Osteocyte (in vitro differentiated cells): ENCODE results near the gene SMIM30. TPM values are rescaled to one million over a fixed set of nuclear protein-coding genes. Genes with fewer than 3 reads are reported as not detected.

Experiments
- DNase-seq: peaks from one replicate; pipeline ENCODE4 v3.0.0; 2021; ENCODE audit warnings: mixed read lengths; ENCODE audit not compliant: unreplicated experiment; ENCODE audit errors: extremely low spot score
- H3K27ac Mint-ChIP-seq: one replicate; pipeline ENCODE4 v1.8.0; 2021; ENCODE audit warnings: mild to moderate bottlenecking, mixed read lengths; ENCODE audit not compliant: unreplicated experiment
- H3K27me3 Mint-ChIP-seq: one replicate; pipeline ENCODE4 v1.8.0; 2021; ENCODE audit warnings: mixed read lengths; ENCODE audit not compliant: unreplicated experiment
- H3K36me3 Mint-ChIP-seq: one replicate; pipeline ENCODE4 v1.8.0; 2021; ENCODE audit warnings: mixed read lengths; ENCODE audit not compliant: unreplicated experiment
- H3K4me1 Mint-ChIP-seq: one replicate; pipeline ENCODE4 v1.8.0; 2021; ENCODE audit warnings: mixed read lengths; ENCODE audit not compliant: unreplicated experiment
- H3K4me3 Mint-ChIP-seq: one replicate; pipeline ENCODE4 v1.8.0; 2021; ENCODE audit warnings: mild to moderate bottlenecking, moderate library complexity, mixed read lengths; ENCODE audit not compliant: unreplicated experiment
- H3K9me3 Mint-ChIP-seq: one replicate; pipeline ENCODE4 v1.8.0; 2021; ENCODE audit warnings: mixed read lengths; ENCODE audit not compliant: unreplicated experiment
- total RNA-seq: library from RNA; stranded (reverse); gene quantifications from 2 replicates; pipeline ENCODE4 v1.2.1, GENCODE V29; 2021
- TF ChIP-seq, protein P1 (sequence below): fragments of 200-600 bp; sonication (generic); IDR thresholded peaks from 2 replicates; pipeline ENCODE4 v1.5.0; 2021; ENCODE audit warnings: antibody characterized with exemption, mild to moderate bottlenecking, moderate library complexity

SMIM30 gene
- total RNA-seq, 1 donor from 2014 or later, result 43.9 TPM

GRCh38 chr7:113092762-113093161 is 25.6 kb downstream of the SMIM30 start:
- Mint-ChIP-seq H3K27ac (no peak overlapping the region), H3K4me1 (no peaks in the 10 kb centered on the region), H3K27me3 (peaks cover 46% of the 10 kb centered on the region), H3K36me3 (no peaks in the 10 kb centered on the region), H3K4me3 (no peak overlapping the region), H3K9me3 (no peaks in the 10 kb centered on the region)
- TF ChIP-seq, protein P1, sequence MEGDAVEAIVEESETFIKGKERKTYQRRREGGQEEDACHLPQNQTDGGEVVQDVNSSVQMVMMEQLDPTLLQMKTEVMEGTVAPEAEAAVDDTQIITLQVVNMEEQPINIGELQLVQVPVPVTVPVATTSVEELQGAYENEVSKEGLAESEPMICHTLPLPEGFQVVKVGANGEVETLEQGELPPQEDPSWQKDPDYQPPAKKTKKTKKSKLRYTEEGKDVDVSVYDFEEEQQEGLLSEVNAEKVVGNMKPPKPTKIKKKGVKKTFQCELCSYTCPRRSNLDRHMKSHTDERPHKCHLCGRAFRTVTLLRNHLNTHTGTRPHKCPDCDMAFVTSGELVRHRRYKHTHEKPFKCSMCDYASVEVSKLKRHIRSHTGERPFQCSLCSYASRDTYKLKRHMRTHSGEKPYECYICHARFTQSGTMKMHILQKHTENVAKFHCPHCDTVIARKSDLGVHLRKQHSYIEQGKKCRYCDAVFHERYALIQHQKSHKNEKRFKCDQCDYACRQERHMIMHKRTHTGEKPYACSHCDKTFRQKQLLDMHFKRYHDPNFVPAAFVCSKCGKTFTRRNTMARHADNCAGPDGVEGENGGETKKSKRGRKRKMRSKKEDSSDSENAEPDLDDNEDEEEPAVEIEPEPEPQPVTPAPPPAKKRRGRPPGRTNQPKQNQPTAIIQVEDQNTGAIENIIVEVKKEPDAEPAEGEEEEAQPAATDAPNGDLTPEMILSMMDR, result no peak
- no peak for DNase-seq

DNA sequence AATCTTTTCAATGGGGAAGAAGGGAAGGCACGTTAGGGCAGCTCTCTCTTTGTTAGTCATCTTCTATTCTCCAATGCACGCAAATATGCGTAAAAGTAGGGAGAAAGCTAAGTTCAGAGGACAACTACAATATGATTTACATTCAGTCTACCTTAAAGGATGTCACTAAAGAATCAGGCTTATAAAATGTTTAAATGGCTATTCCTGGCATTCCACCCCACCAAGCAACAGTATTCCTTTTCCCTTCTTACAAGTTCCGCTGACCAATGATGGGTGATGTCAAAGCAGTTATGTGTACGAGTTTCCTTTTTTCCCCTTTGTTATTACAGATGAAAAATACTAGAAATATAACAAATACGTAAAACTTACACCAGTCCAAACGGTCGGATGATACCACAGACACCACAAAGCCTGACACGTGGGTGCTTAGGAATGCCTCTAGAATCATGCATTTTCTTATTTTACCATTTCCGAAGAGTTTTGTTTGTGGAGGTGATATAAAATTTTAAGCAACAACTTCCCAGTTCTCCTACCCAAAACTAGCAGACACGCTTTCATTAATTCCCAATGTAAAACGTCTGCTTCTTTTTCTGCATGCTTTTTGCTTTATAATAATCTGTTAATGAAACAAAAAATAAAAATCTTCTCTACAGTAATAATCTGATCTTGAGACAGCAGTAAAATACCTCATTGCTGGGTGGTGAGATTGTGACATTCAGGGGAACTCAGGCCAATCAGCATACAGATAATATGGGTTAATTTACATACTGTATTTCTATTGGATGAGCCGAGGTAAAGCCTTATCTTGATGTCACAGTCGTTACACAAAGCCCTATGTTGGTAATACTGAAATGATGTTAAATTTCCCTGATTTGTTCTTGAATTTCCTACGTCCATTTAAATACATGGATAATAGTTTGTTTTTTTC is 31.0 kb downstream of the SMIM30 start:
- TF ChIP-seq, protein P1, result no peak
- Mint-ChIP-seq H3K27ac (no peak overlapping the region), H3K4me3 (peak overlapping the region; percentile 41), H3K4me1 (peaks cover 2% of the 10 kb centered on the region), H3K9me3 (no peaks in the 10 kb centered on the region), H3K27me3 (peaks cover 55% of the 10 kb centered on the region), H3K36me3 (no peaks in the 10 kb centered on the region)
- DNase-seq, result no peak

DNA sequence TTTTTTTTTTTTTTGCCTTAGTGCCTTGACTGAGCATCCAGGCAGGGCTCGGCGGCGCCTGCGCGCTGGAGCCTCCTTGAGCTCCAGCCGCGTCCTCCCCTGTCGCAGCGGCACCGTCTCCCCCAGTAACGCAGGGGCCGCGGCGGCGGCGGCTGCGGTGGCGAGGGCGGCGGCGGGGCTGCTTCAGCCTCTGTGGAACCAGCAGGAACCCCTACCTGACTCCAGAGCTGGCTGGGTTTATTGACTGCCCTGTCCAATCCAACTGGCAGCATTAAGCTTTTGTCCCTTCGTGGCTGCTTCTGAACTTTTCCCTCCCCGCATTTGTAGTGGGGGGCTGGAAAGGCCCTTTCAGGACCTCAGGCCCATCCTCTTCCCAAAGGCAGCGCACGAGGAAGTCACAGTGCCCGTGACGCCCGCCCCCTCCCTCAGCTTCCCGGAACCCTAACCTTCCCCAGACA is 31.9 kb downstream of the SMIM30 start, which contains the start of gene GPR85:
TSS of gene GPR85 (minus strand) at position 397 of the 458 bp plus-strand sequence. CDS start 2,106 bp downstream, outside the sequence.
- Mint-ChIP-seq H3K36me3 (no peaks in the 10 kb centered on the region), H3K4me3 (peak within 1 kb of the TSS; percentile 69), H3K27me3 (peaks cover 57% of the 10 kb centered on the region), H3K4me1 (peaks cover 2% of the 10 kb centered on the region), H3K9me3 (no peaks in the 10 kb centered on the region), H3K27ac (no peak within 1 kb of the TSS)
- DNase-seq, result no peak
- TF ChIP-seq, protein P1, result no peak

- Mint-ChIP-seq H3K4me3 (peak overlapping the region; percentile 14), H3K27me3 (peaks cover 61% of the 10 kb centered on the region), H3K4me1 (peaks cover 2% of the 10 kb centered on the region), H3K27ac (no peak overlapping the region), H3K9me3 (no peaks in the 10 kb centered on the region), H3K36me3 (no peaks in the 10 kb centered on the region)
- TF ChIP-seq, protein P1, result no peak
- no peak for DNase-seq
Observed at GRCh38 chr7:113085781-113086390, 32.5 kb downstream of the SMIM30 start.
